ENCODE data around the gene ZBTB34. TPM values are rescaled to one million over a fixed set of nuclear protein-coding genes. Genes with fewer than 3 reads are reported as not detected.

Gene ZBTB34
- total RNA-seq, 1 donor = 7.6 TPM

DNA sequence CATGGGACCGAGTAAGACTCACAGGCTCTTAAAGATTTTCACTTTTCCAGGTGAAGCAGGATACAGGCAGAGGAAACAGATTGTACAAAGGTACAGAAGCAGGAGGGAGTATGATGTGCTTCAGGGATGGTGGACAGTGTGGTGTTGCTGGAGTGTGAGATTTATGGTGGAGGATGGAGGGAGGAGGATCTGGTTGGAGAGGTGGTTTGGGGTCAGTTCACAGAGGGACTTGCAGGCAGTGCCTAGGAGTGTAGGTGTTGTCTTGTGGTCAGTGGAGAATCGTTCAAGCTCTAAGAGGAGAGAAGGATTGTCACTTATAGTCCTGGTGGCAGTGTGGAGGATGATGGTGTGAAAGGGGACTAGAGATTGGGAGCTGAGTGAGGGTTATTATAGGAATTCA is 65.9 kb downstream of the ZBTB34 start:
- Histone ChIP-seq H3K9me3 (ENCODE audit: low read depth, low read length) (no peaks in the 10 kb centered on the region), H3K79me2 (ENCODE audit: insufficient read depth, low read length) (no peaks in the 10 kb centered on the region), H3K4me3 (ENCODE audit: insufficient read depth, low read length) (no peak overlapping the region), H3K36me3 (ENCODE audit: insufficient read depth, low read length) (no peaks in the 10 kb centered on the region), H3K4me1 (ENCODE audit: insufficient read depth, low read length) (no peaks in the 10 kb centered on the region), H3K27me3 (ENCODE audit: insufficient read depth, low read length) (peaks cover 48% of the 10 kb centered on the region), H4K20me1 (ENCODE audit: insufficient read depth, low read length) (peaks cover 9% of the 10 kb centered on the region), H2AFZ (ENCODE audit: low read length) (no peak overlapping the region), H3K4me2 (ENCODE audit: insufficient read depth, low read length) (no peak overlapping the region), H3K27ac (ENCODE audit: low read depth, low read length) (no peak overlapping the region)
- DNase-seq (ENCODE audit: insufficient read length, low spot score, missing footprints) = no peak
- TF ChIP-seq, protein P1, sequence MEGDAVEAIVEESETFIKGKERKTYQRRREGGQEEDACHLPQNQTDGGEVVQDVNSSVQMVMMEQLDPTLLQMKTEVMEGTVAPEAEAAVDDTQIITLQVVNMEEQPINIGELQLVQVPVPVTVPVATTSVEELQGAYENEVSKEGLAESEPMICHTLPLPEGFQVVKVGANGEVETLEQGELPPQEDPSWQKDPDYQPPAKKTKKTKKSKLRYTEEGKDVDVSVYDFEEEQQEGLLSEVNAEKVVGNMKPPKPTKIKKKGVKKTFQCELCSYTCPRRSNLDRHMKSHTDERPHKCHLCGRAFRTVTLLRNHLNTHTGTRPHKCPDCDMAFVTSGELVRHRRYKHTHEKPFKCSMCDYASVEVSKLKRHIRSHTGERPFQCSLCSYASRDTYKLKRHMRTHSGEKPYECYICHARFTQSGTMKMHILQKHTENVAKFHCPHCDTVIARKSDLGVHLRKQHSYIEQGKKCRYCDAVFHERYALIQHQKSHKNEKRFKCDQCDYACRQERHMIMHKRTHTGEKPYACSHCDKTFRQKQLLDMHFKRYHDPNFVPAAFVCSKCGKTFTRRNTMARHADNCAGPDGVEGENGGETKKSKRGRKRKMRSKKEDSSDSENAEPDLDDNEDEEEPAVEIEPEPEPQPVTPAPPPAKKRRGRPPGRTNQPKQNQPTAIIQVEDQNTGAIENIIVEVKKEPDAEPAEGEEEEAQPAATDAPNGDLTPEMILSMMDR (IDR thresholded peaks at IDR 0.05; ENCODE audit: extremely low read depth, low read depth, low read length) = no peak

DNA sequence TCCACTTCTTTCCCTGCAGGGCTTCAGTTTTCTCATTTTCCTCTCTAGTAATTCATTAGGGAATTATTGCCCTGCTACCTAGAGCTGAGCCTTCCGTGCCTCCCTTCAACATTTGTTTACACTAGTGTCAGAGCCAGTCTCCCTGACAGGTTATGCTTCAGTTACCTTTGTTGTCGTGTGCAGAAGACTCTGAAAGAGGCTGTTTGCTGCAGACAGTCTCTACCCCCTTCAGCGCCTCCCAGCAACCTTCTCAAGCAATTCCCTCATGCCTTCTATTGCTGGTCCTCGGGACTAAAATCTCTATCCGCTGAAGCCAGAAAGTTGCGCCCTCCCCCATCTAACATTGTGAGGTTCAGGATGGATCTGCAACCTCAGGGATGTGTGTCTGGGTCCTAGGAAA is 67.0 kb downstream of the ZBTB34 start:
- Histone ChIP-seq H3K4me2 (ENCODE audit: insufficient read depth, low read length) (no peak overlapping the region), H3K36me3 (ENCODE audit: insufficient read depth, low read length) (no peaks in the 10 kb centered on the region), H3K79me2 (ENCODE audit: insufficient read depth, low read length) (no peaks in the 10 kb centered on the region), H3K4me3 (ENCODE audit: insufficient read depth, low read length) (no peak overlapping the region), H3K27ac (ENCODE audit: low read depth, low read length) (no peak overlapping the region), H2AFZ (ENCODE audit: low read length) (no peak overlapping the region), H3K4me1 (ENCODE audit: insufficient read depth, low read length) (no peaks in the 10 kb centered on the region), H3K27me3 (ENCODE audit: insufficient read depth, low read length) (peaks cover 45% of the 10 kb centered on the region), H4K20me1 (ENCODE audit: insufficient read depth, low read length) (peaks cover 8% of the 10 kb centered on the region), H3K9me3 (ENCODE audit: low read depth, low read length) (no peaks in the 10 kb centered on the region)
- no peak for DNase-seq (ENCODE audit: insufficient read length, low spot score, missing footprints)
- TF ChIP-seq, protein P1 (IDR thresholded peaks at IDR 0.05; ENCODE audit: extremely low read depth, low read depth, low read length) = no peak

DNA sequence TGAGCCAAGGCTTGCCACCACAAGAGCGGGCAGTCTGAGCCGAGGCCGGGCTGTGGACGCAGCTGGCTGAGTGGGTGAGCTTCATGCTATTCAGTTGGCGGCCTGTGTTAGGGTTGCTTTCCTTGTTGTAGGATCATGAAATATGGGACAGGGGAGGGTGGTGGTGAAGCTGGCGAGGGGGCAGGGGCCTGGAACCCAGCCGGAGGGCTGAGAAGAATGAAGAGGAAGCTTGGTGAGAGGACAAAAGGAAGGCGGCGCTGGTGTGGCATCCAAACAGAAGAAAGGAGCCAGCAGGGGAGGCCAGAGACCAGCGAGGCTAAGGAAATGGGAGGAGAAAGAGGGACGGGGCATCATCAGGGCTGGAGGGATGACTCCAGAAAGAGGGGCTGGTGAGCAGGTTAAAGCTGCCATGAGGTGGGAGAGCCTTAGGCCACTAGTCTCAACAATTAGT is 72.5 kb downstream of the ZBTB34 start:
- Histone ChIP-seq H3K4me2 (ENCODE audit: insufficient read depth, low read length) (no peak overlapping the region), H3K27ac (ENCODE audit: low read depth, low read length) (no peak overlapping the region), H3K9me3 (ENCODE audit: low read depth, low read length) (no peaks in the 10 kb centered on the region), H3K79me2 (ENCODE audit: insufficient read depth, low read length) (no peaks in the 10 kb centered on the region), H4K20me1 (ENCODE audit: insufficient read depth, low read length) (peaks cover 3% of the 10 kb centered on the region), H3K4me1 (ENCODE audit: insufficient read depth, low read length) (peaks cover 3% of the 10 kb centered on the region), H3K27me3 (ENCODE audit: insufficient read depth, low read length) (peaks cover 15% of the 10 kb centered on the region), H3K4me3 (ENCODE audit: insufficient read depth, low read length) (no peak overlapping the region), H2AFZ (ENCODE audit: low read length) (no peak overlapping the region), H3K36me3 (ENCODE audit: insufficient read depth, low read length) (no peaks in the 10 kb centered on the region)
- TF ChIP-seq, protein P1 (IDR thresholded peaks at IDR 0.05; ENCODE audit: extremely low read depth, low read depth, low read length) = no peak
- no peak for DNase-seq (ENCODE audit: insufficient read length, low spot score, missing footprints)

DNA sequence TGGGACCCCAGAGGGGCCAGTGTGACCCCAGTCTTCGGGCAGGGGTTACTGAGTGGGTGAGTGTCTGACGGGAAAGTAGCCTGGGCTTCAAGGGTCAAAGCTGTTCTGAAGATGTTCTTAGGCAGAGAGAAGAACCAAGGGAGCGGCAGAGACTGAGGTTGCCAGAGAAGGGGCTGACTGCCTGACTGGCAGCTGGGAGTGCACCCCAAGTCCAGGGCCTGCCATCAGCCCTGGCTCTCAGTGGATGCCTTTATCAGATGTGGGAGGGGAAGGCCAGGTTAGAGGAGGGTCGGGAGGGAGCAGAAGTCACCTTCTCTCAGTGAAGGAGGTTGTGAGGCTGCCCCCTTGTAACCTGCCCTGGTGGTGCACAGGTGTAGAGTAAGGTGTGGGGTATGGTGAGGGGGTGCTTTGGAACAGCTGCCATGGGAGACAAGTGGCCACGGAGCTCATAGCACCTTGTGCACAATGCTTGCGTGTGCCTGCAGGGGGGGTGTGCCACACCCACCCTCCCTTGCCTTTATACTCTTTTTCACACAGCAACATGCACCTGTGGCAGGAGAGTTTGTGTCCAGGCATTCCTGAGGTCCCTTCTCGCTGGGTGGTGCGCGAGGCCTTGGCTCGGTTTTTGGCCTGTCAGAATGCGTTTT is 73.0 kb downstream of the ZBTB34 start:
- no peaks in the 10 kb centered on the region for H3K79me2 ChIP-seq (ENCODE audit: insufficient read depth, low read length)
- no peaks in the 10 kb centered on the region for H3K36me3 ChIP-seq (ENCODE audit: insufficient read depth, low read length)
- no peak overlapping the region for H3K4me3 ChIP-seq (ENCODE audit: insufficient read depth, low read length)

More for the DNA sequence above, 73.0 kb downstream of the ZBTB34 start:
- Histone ChIP-seq H3K27me3 (ENCODE audit: insufficient read depth, low read length) (peaks cover 10% of the 10 kb centered on the region), H3K27ac (ENCODE audit: low read depth, low read length) (no peak overlapping the region), H3K4me1 (ENCODE audit: insufficient read depth, low read length) (peaks cover 3% of the 10 kb centered on the region), H2AFZ (ENCODE audit: low read length) (no peak overlapping the region), H4K20me1 (ENCODE audit: insufficient read depth, low read length) (no peaks in the 10 kb centered on the region), H3K9me3 (ENCODE audit: low read depth, low read length) (no peaks in the 10 kb centered on the region), H3K4me2 (ENCODE audit: insufficient read depth, low read length) (no peak overlapping the region)
- DNase-seq (ENCODE audit: insufficient read length, low spot score, missing footprints) = no peak
- TF ChIP-seq, protein P1 (IDR thresholded peaks at IDR 0.05; ENCODE audit: extremely low read depth, low read depth, low read length) = no peak
